Activated CD8-positive, alpha-beta memory T cell treated with anti-CD3 and anti-CD28 coated beads, Interleukin-2, amount 50 U/mL, for 1 hour (primary cell): ENCODE data around the gene TBL1Y.
"Not testable (repeated sequence)": the region's sequence is repeated elsewhere in the genome, so short reads cannot be mapped to it uniquely, and the experiment has no call there.

Experiments
- DNase-seq: peaks from one replicate; pipeline ENCODE4 v3.0.0-alpha.2; 2020; ENCODE audit errors: extremely low read depth

Gene TBL1Y

DNA sequence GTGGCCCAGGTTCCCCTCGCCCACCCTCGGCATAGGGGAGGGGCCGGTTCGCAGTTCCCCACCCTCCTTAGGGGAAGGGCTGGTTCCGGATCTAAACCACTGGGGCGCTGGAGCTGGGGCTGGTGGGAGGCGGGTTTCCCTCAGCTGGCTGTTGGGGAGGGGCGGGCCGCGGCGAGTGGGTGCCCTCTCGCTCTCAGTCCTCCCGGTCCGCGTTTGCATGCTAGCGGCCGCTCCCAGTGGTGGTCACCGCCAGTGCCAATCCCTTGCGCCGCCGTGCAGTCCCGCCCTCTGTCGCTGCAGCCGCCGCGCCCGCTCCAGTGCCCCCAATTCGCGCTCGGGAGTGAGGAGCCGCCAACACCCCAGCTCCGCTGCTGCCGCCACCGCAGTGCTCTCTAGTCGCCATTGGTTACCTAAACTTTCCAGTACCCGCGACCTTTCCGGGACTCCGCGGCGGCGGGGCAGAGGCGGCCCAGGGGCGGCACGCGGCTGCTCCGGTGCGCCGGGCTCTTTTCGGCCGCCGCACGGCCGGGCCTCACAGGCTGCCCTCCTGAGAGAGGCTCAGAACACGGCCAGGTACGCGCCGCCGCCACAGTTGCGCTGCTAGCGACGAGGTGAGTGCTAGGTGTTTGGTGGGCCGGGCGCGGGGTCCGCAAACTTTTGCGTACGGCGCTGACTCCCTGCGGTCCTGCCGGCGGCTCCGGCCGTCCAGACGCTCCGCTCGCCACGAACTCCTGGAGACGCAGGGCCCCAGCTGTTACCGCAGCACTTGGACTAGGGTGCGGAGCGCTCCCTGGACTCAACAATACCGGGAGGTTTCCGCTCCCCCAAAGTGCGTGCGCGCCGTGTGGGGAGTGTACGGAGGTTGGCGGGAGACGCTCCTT, at the start of gene TBL1Y:
Gene TBL1Y (plus strand): TSS at position 326 of the 881 bp plus-strand sequence. CDS start 114,388 bp downstream, outside the sequence.
- no peak for DNase-seq

DNA sequence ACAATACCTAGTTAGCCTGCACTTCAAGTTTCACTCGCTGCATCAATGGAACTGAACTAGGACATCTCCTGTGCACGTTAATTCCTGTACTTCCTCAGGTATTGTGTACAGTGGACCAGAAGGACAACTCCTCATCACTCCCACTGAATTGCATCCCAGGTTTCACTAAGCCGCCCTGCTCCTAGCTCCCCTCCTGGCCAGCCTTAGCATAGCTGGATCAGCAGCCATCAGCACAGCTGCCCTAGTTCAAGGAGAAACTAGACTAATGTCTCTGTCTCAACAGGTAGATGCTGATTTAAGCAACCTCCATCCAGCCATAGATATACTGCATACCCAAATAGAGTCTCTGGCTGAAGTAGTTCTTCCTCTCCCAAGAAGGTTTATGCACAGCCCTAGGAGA, 16.0 kb upstream of the TBL1Y start:
- DNase-seq = no peak

DNA sequence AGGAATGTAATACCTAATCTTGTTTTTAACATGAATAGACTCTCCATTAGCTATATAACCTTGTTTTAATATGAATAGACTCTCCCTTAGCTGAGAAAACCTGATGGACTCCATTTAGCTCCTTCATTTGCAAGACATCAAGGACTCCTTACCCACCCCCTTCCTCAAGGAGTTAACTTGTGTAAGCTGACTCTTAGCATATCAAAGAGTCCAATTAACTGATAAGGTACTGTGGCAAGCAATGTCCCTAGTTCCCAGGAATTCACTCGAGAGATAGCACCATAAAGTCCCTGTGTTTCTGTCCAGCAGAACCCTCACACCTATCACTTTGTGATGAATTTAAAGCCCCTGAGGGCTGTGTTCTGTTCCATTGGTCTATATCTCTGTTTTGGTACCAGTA, 15.3 kb upstream of the TBL1Y start:
- DNase-seq = no peak

DNA sequence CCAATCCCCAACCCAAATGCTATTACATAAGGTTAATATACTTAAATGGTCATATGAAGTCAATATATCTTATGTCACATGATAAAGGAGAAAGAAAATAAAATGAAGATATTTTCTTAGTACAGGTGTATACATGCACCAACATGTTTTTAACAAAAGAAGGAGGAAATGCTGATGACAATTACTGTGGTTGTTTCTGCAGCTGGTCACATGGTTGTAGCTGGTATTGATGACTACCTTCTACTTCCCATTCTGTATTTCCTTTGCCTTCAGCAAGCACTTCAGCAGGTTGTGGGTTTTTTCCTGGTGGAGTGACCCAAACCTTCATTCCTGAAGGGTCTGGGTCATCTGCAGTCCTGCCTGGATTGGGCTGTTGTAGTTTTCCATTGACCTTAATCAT, 8.4 kb upstream of the TBL1Y start:
- not testable (repeated sequence) for DNase-seq

DNA sequence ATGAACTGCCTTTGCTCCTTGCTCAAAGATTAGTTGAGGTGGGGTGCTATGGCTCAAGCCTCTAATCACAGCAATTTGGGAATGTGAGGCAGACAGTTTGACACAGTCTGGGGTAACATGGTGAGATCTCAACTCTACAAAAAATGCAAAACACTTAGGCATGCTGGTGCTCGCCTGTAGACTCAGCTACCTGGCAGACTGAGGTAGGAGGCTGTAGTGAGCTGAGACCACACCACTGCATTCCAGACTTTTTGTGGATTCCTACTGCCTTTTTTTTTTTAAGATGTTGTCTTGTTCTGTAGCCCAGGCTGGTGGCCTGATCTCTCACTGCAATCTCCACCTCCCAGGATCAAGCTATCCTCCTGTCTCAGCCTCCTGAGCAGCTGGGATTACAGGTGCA, 2.9 kb upstream of the TBL1Y start:
- DNase-seq = no peak

DNA sequence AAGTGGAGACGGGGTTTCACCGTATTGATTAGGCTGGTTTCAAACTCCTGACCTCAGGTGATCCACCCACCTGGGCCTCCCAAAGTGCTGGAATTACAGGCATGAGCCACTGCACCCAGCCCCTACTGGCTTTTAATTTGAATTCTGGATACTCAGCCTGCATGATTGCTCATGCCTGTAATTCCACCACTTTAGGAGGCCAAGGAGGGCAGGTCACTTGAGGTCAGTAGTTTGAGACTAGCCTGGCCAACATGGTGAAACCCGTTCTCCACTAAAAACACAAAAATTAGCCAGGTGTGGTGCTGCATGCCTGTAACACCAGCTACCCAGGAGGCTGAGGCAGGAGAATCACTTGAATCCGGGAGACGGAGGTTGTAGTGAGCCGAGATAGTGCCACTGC, 2.5 kb upstream of the TBL1Y start:
- DNase-seq = not testable (repeated sequence)

DNA sequence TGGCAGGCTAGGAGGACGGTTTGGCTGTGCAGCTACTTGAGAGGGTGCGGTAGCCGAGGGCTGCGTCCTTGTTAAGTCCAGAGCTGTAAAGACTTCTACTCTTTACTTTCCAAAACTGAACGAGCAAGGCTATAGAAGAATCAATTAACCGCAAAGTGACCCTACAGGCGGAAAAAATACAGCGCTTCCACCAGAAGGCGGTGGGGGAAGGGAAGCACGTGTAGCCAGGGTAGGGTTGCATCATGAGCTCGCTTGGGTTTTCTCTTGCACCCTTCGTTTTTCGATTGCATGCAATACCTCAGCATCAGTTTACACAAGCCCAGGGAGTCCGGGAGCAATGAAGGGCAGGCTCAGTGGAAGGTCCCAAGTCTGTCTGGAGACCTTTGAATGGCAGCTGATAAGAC, 1.4 kb upstream of the TBL1Y start:
- no peak for DNase-seq

DNA sequence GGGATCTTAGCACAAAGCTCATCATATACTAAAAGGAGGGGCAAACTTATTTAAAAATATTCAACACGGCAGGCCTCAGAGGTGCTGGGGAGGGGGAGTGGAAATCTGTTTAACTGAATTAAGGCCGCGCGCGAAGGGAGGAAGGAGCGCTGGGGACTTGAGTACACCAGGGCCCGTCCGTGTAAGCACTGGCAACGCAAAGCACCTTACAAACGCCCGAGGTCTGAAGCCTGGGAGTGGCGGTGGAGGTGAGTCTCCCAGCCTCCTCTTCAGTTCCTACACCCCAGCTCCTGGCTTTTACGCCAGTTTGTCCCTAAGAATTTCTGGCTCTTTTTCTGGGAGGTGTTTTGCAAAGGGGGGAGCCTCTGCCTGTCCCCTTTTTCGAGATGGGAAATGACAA, 641 bp upstream of the TBL1Y start:
- DNase-seq = no peak

DNA sequence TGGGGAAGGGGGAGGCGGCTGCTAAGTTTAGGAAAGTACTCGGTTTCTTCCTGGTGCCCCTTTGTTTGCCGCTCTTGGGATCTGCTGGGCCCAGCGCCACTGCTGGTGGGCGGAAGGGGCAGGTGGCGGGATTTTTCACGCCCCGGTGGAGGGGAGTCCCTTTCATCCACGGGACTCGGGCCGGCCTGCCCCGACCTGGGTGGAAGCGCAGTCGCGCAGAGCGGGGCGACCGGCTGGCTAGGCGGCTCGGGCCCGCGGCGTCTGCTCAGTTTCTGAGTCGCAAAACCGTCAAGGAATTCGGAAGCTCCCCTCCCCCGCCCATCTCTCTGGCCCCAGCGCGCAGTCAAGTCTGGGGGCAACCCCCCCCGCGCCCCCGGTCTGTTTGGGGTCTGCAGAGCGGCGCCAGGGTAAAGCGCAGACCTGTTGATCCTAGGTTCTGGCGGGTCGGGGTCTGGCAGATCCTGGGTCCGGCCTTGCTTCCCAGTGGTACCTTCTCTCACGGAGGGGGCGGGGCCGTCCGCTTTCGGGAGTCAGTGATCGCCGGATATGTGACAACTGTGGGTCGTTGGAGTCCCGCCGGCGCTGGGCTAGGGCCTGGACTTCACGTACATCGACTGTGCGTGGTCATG, 870 bp downstream of the TBL1Y start, which contains the start of gene AMELY:
Gene AMELY (minus strand): TSS at position 500 of the 629 bp plus-strand sequence. CDS start 39,144 bp downstream, outside the sequence.
- no peak for DNase-seq

DNA sequence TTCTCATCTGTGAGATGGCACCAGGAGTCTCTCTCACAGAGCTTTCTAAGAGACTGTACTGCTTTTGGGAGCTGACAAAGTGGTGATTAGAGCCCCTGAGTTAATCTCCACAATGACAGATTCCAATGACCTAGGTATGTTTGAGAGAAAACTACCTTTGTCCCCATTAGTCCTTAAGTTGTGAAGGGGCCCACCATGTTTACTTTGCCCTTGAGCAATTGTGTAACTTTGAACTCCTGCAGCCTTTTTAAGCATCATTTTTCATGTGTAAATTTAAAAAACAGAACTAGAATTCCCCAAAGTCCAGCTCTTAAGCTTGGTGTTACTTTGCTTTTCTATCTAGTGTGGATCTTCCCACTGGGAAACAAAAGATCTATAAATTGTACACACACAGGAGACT, 2.9 kb downstream of the TBL1Y start:
- no peak for DNase-seq

DNA sequence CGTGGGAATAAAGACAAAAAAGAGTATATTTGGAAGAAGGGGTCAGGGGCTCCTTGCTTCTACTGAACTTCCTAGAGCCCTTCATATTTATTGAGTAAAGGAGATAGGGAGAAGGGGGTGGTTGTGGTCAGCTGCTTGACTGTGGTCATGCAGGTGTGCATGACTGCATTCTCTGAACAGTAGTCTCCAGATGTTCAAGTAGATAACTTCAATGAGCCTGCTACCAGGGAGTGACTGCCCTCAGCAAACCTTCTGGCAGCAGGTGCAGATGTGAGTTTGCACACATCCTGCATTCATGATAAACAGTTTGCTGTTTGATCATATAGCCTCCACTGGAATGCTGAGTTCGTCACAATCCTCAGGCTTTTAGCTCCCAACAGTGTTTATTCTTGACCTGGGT, 10.6 kb downstream of the TBL1Y start:
- DNase-seq = no peak

DNA sequence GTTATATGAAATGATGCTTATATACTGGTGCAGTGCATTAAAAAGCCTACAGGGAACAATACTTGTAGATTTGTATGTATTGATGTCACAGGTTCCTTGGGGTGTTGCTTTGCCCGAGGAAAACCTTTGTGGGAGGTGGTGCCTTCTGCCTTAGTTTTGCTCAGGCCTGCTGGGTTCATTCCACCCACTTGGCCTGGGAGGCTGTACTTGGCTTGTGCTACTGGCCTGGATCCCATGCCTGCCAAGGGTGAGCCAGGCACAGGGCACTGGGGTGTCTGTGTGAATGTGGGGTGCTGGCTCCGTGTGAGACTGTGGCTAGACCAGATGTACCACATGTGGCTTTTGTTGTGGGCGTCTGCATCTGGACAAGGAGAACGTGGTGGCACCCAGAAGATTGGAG, 17.8 kb downstream of the TBL1Y start:
- no peak for DNase-seq

DNA sequence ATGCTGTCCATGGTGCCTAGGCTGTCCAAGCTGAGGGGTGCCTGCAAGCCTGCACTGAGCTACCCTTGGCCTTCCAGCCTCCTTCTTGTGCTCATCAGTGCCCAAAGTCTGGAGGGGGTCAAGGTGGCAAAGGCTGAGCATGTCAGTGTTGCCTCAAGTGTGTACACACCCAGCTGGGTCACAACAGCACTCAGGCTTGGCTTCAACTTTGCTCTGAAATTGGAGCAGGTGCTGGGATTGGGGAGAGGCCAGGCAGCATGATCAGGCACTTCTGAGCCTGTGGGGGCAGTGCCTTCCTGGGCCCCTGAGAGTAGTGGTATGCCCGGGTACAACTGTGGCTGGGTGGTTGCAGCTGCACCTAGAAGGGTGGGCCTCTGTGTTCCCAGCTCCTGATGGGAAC, 18.7 kb downstream of the TBL1Y start:
- DNase-seq = no peak

DNA sequence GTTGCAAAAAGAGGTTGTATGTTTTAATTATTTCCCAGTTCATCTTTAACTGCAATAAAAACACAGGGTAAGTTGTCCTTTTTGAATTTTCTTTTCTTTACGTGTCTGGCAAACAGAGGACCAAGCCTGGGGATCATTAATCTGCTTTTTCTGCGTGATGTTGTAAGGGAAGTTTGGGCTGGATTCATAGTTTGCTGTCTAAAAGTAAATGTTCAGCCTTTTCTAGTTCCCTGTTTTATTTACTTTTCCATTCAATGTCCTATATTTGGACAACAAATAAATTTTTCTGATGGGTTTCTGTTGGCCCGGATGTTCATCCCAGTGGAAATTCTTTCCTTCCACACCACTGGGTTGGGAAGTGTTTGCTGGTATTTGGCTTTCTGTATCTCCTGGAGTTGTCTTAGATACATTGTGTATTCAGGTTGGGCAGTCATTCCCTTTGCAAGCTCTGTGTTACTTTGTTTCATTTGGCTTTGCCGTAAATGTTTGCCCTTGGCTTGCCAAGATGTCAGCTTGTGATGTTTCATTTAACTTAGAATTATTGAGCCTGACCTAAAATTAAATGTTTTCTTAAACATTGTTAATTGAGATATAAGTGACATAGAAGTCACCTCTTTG, 21.4 kb downstream of the TBL1Y start:
- no peak for DNase-seq

DNA sequence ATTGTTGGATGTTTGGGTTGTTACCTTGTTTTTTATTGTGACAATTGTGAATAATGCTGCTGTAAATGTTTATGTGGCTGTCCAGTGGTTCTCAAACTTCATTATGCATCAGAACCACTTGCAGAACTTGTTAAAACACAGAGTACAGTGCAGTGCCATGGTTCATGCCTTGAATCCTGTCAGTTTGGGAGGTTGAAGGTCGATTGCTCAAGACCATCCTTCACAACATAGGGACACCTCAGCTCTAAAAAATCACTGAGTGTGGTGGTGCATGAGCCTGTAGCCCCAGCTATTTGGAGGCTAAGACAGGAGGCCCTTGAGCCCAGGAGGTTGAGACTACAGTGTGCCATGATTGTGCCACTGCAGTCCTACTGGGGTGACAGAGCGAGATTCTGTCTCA, 25.0 kb downstream of the TBL1Y start:
- DNase-seq = no peak

DNA sequence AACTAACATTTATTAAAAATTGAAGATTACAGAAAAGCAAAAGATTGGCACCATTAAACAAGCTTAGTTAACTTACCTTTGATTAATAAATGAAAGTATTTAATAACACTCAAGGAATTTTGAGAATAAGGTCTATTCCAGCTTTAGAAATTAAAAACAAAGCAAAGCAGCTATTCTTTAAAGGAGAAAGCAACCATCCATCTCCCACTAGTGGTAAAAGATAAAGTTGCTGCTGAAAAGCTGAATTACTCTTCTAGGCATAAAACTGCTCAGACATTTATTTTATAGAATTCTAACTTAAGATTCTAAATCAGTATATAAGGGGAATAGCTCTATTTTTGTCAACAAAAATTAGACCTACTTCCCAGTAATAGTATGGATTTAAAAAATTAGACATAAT, 37.2 kb downstream of the TBL1Y start:
- DNase-seq = no peak

DNA sequence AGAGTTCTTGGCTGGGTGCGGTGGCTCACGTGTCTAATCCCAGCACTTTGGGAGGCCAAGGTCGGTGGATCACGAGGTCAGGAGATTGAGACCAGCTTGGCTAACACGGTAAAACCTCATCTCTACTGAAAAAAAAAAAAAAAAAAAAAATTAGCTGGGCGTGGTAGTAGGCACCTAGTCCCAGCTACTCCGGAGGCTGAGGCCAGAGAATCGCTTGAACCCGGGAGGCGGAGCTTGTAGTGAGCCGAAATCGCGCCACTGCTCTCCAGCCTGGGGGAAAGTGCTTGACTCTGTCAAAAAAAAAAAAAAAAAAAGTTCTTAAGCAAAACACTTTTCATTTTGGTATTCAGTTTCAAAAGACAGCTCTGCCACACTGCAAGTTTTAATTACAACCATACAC, 37.9 kb downstream of the TBL1Y start:
- no peak for DNase-seq

DNA sequence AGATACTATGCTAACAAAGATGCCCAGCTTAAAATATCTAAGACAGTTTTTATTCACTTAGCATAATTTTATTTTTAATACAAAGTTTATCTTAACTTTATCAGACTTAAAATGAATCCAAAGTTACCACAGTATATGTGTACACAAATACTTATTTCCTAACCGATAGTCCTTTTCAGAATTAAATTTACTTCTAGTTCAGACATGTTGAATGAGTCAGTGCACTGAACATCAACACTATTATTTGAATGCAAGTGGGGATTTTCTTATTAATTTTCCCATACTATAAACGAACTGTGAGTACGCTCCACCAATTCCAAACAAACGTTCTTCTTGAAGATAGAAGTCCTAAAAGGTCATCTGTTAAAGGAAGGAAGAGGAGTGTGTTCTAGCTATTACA, 39.5 kb downstream of the TBL1Y start:
- DNase-seq = no peak

DNA sequence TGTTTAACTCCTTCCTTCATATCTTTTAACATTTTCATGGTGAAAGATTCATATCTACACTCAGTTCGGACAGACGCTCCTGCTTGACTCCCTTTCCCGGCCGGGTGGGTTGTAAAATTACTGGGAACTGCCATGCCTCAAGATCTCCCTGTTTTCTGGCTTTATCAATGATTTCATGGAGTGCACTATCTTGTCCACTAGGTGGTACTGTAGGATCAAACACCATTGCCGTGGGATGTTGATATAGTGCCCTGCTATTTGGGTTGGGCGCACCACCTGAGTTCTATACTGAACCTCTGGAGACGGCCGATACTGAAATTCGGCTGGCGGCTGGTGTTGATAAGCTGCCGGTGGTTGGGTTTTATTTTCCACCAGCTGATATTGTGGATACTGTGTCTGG, 54.2 kb downstream of the TBL1Y start:
- DNase-seq = no peak

DNA sequence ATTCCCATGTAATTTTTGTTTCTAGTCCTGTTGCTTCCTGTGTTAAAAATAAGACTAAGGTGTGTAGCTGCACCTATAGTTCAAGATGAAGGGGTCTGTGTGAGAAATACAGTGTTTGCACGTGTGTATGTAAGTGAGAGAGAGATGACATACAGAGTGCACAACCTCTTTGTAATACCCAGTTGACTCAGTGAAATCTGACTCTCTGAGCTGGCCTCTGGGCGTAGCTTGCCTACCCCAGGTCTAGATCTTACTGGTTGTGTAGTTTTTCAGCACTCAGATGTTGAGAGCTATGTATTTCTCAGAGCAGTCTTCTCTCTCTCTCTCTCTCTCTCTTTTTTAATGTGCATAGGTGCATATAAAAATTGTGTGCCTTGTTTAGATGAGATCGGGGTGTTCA, 56.0 kb downstream of the TBL1Y start:
- no peak for DNase-seq

DNA sequence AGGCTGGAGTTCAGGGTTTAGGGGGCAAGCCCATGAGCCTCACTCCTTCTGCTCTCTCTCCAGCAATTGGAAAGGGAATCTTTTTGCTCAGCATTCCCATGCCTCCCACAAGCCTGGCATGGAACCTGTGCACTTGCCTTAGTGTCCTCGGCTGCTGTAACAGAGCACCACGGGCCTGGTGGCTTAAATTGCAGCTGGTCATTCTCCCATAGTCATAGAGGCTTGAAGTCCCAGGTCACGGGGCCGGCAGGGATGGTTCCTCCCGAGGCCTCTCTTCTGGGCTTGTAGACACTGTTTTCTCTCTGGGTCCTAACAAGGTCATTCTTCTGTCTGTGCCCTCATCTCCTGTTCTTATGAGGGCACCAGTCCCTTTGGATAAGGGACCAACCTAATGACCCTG, 57.2 kb downstream of the TBL1Y start:
- no peak for DNase-seq

DNA sequence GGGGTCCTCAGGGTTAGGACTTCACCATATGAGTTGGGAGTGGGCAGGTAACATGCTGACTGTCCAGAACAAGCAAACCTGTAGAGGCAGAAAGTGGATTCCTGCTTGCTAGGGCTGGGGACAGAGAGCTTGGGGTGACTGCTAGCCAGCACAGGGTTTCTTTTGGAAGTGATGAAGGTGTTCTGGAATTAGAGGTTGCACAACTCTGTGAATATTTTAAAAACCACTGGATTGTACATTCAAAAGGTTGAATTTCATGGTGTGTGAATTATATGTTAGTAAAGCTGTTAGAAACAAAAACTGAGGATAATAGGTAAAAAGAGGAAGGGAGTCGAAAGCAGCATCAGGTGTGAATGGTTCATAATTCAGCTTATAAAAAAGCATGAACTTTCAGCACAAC, 57.7 kb downstream of the TBL1Y start:
- no peak for DNase-seq
